ENCODE data around the gene KCNJ16.

KCNJ16 gene

GRCh38 chr17:70130289-70130688, 55.3 kb downstream of the KCNJ16 start:
- no peak for DNase-seq (ENCODE audit: low read depth)

GRCh38 chr17:70132505-70132904, 57.5 kb downstream of the KCNJ16 start:
- no peak for DNase-seq (ENCODE audit: low read depth)

GRCh38 chr17:70134042-70134441, 59.0 kb downstream of the KCNJ16 start:
- DNase-seq (ENCODE audit: low read depth), result no peak

GRCh38 chr17:70134777-70135176, 59.8 kb downstream of the KCNJ16 start:
- no peak for DNase-seq (ENCODE audit: low read depth)

- no peak for DNase-seq (ENCODE audit: low read depth)
These were observed 61.1 kb downstream of the KCNJ16 start for GRCh38 chr17:70136131-70136530.

GRCh38 chr17:70137451-70138230, 62.6 kb downstream of the KCNJ16 start:
- no peak for DNase-seq (ENCODE audit: low read depth)

- no peak for DNase-seq (ENCODE audit: low read depth)
These were observed 63.4 kb downstream of the KCNJ16 start for GRCh38 chr17:70138291-70138865.

GRCh38 chr17:70139449-70139993, 64.5 kb downstream of the KCNJ16 start:
- no peak for DNase-seq (ENCODE audit: low read depth)

- DNase-seq (ENCODE audit: low read depth), result no peak
These were observed 69.3 kb downstream of the KCNJ16 start for GRCh38 chr17:70144260-70144846.

GRCh38 chr17:70153210-70153609, 78.2 kb downstream of the KCNJ16 start:
- DNase-seq (ENCODE audit: low read depth), result no peak

GRCh38 chr17:70157151-70157550, 82.1 kb downstream of the KCNJ16 start:
- DNase-seq (ENCODE audit: low read depth), result no peak

GRCh38 chr17:70158180-70158579, 83.2 kb downstream of the KCNJ16 start:
- DNase-seq (ENCODE audit: low read depth), result no peak

GRCh38 chr17:70158591-70158990, 83.6 kb downstream of the KCNJ16 start:
- no peak for DNase-seq (ENCODE audit: low read depth)

- DNase-seq (ENCODE audit: low read depth), result no peak
These were observed 85.0 kb downstream of the KCNJ16 start for GRCh38 chr17:70159980-70160379.

GRCh38 chr17:70161519-70161918, 86.5 kb downstream of the KCNJ16 start:
- DNase-seq (ENCODE audit: low read depth), result no peak

- no peak for DNase-seq (ENCODE audit: low read depth)
These were observed 90.4 kb downstream of the KCNJ16 start for GRCh38 chr17:70165383-70165782.

- no peak for DNase-seq (ENCODE audit: low read depth)
These were observed 91.6 kb downstream of the KCNJ16 start for GRCh38 chr17:70166615-70167014.

GRCh38 chr17:70168044-70168976, 93.3 kb downstream of the KCNJ16 start:
- no peak for DNase-seq (ENCODE audit: low read depth)

- DNase-seq (ENCODE audit: low read depth), result no peak
These were observed 94.1 kb downstream of the KCNJ16 start, which contains the start of gene KCNJ2 for GRCh38 chr17:70168977-70169708. TSS of gene KCNJ2 (plus strand) at chr17:70169532. CDS start at chr17:70175040, 5,508 bp downstream.

GRCh38 chr17:70169709-70170597, 94.9 kb downstream of the KCNJ16 start:
- no peak for DNase-seq (ENCODE audit: low read depth)

All from activated T-cell treated with anti-CD3 and anti-CD28 coated beads for 1 hour (primary cell).